Urinary bladder (tissue), 4 donors: ENCODE measurements around the gene RNF214. TPM values are rescaled to one million over a fixed set of nuclear protein-coding genes. Genes with fewer than 3 reads are reported as not detected.

Experiments used
- DNase-seq: peaks from one replicate; pipeline ENCODE4 v3.0.0-alpha.2; 2015; ENCODE audit errors: extremely low spot score
- H3K27ac ChIP-seq: one replicate; pipeline ENCODE4 v1.5.1; 2013; ENCODE audit warnings: low read depth, mild to moderate bottlenecking, moderate library complexity
- H3K36me3 ChIP-seq: one replicate; pipeline ENCODE4 v1.6.1; 2013; ENCODE audit warnings: mild to moderate bottlenecking, moderate library complexity; ENCODE audit not compliant: insufficient read depth
- H3K4me1 ChIP-seq: one replicate; pipeline ENCODE4 v1.6.1; 2013; ENCODE audit warnings: mild to moderate bottlenecking, moderate library complexity; ENCODE audit not compliant: insufficient read depth
- H3K4me3 ChIP-seq: one replicate; pipeline ENCODE4 v1.5.1; 2013; ENCODE audit warnings: low read depth, low read length
- whole genome bisulfite sequencing: extraction: QIAGEN DNeasy Blood & Tissue Kit; methylation state at CpG from one replicate; pipeline ENCODE4 v1.1.7; 2013; 5-methylcytosine and 5-hydroxymethylcytosine counted together
- polyA plus RNA-seq: library from polyadenylated mRNA; stranded (reverse); fragments of 200-250 nt; gene quantifications from one replicate; pipeline ENCODE4 v1.2.3, GENCODE V29; 2013
- total RNA-seq: library from RNA; depleted of rRNA; stranded (reverse); fragments of >200 nt; gene quantifications from one replicate; pipeline ENCODE4 v1.2.3, GENCODE V29; 2014
- donor health status: healthy with polysubstance abuse.
- donor health status: healthy.

RNF214 gene
- total and polyA plus RNA-seq, 2 donors, result 14.5 to 15.2 TPM

DNA sequence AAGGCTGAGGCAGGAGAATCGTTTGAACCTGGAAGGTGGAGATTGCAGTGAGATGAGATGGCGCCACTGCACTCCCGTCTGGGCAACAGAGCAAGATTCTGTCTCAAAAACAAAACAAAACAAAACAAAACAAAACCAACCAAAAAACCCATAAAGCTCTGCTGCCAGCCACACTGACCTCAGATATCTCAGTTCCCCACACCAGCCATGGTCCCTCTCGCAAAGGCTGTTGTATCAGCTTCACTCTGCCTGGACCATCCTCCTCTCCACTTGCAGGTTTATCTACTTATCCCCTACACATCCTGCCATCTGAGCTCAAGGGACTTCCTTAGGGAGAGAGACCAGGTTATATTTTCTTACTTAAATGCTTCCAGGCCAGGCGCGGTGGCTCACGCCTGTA is 69.8 kb downstream of the RNF214 start:
- DNase-seq, result no peak
- Histone ChIP-seq H3K4me1 (no peaks in the 10 kb centered on the region), H3K36me3 (no peaks in the 10 kb centered on the region), H3K4me3 (no peak overlapping the region), H3K27ac (no peak overlapping the region)
- 88% methylated on average over 7 of the region's 7 CpGs for WGBS

GRCh38 chr11:117303101-117303500 is 70.6 kb downstream of the RNF214 start:
- DNase-seq, result no peak
- 71% methylated on average over 4 of the region's 4 CpGs for WGBS

GRCh38 chr11:117303646-117304315 is 71.3 kb downstream of the RNF214 start:
- Histone ChIP-seq H3K36me3 (no peaks in the 10 kb centered on the region), H3K4me1 (no peaks in the 10 kb centered on the region), H3K4me3 (no peak overlapping the region), H3K27ac (no peak overlapping the region)
- no peak for DNase-seq
- 84% methylated on average over 5 of the region's 5 CpGs for WGBS

More at GRCh38 chr11:117303101-117303500, 70.6 kb downstream of the RNF214 start:
- no peaks in the 10 kb centered on the region for H3K4me1 ChIP-seq
- no peaks in the 10 kb centered on the region for H3K36me3 ChIP-seq
- H3K4me3 ChIP-seq, result no peak overlapping the region
- no peak overlapping the region for H3K27ac ChIP-seq

GRCh38 chr11:117305145-117305544 is 72.7 kb downstream of the RNF214 start:
- H3K4me3 ChIP-seq, result no peak overlapping the region
- 95% methylated on average over 3 of the region's 3 CpGs for WGBS
- H3K4me1 ChIP-seq, result no peaks in the 10 kb centered on the region
- no peak overlapping the region for H3K27ac ChIP-seq
- H3K36me3 ChIP-seq, result no peaks in the 10 kb centered on the region
- no peak for DNase-seq

GRCh38 chr11:117309310-117309709 is 76.8 kb downstream of the RNF214 start:
- Histone ChIP-seq H3K4me1 (no peaks in the 10 kb centered on the region), H3K27ac (no peak overlapping the region), H3K36me3 (no peaks in the 10 kb centered on the region), H3K4me3 (no peak overlapping the region)
- no peak for DNase-seq
- WGBS, result 87% methylated on average over 7 of the region's 7 CpGs

DNA sequence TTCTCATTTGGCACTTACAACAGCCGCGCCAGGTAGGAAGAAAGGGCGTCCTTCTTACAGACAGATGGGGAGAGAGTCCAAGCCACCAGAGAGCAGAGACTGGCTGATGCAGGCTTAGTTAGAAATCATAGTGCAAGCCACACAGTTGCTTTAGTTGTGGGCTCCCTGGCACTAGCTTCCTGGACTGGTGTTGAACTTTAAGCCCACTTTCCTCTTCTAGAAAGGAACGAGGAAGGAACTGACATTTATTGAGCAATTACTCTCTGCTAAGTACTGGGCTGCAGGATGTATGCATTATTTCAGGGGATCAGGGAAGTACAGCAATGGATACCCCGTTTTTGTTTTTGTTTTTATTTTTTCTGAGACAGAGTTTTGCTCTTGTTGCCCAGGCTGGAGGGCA is 80.6 kb downstream of the RNF214 start:
- Histone ChIP-seq H3K4me3 (no peak overlapping the region), H3K4me1 (no peaks in the 10 kb centered on the region), H3K27ac (no peak overlapping the region), H3K36me3 (no peaks in the 10 kb centered on the region)
- no peak for DNase-seq
- 79% methylated on average over 5 of the region's 5 CpGs for WGBS

DNA sequence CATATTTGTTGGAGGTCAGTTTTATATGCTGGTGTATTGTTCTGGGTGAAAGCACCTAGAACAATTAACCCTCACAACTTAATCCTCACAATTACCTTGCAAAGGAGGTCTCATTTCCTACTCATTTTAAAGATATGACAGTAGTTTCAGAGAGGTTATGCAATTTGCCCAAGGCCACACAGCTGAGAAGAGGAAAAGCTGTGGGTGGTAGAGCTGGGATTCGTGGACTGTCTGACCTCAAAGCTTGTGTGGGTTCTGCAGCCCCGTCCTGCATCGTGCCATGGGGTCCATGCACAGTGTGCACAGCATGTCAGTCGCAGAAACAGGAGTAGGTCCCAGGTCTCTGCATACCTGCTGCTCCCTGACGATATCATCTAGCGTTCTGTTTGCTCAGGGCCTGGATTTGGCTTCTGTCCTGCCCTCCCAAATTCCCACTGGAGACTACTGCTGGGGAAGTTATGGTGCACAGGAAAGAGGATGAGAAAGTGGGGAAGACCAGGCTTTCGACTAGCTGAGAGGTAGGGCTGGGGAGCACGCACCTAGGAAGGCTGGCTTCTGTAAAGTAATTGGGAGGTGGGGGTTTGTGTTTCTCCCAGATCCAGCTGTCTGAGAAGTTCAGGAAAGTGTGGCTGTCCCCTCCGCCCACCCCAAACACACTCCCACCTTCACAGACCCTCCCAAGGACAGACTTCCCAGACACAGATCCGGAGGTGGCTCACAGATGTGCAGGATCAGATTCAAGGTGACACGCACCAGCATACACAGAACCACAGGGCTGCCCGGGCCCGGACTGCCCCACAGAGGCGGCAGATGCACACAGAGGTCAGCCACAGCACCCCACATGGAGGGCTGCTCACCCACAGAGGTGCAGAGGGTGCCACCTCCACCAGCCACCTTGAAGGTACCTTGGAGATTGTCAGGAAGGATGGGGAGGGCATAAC is 81.6 kb downstream of the RNF214 start:
- Histone ChIP-seq H3K36me3 (no peaks in the 10 kb centered on the region), H3K4me1 (no peaks in the 10 kb centered on the region), H3K4me3 (no peak overlapping the region), H3K27ac (no peak overlapping the region)
- no peak for DNase-seq
- 79% methylated on average over 14 of the region's 14 CpGs for WGBS

DNA sequence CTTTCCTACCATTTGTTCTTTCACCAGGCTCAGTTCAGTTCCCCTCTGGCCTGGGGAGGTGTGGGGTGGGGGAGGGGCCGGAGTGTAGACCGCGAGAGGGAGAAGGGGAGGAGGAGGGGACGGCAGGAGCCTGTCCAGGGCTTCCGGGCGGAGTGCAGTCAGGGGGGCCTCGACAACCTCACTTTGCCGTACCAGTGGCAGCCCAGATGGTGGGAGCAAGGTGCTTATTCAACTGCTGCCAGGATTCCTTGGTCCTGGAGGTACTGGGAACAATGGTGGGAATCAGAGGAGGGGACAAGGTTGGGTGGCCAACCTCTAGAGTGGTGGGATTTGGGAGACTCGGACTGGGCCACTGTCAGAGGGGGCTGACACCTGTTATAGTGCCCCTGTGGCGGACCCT is 82.4 kb downstream of the RNF214 start:
- Histone ChIP-seq H3K36me3 (no peaks in the 10 kb centered on the region), H3K27ac (no peak overlapping the region), H3K4me3 (peak overlapping the region; percentile 98), H3K4me1 (no peaks in the 10 kb centered on the region)
- 16% methylated on average over 10 of the region's 10 CpGs for WGBS
- no peak for DNase-seq

- H3K36me3 ChIP-seq, result no peaks in the 10 kb centered on the region
- 2% methylated on average over 62 of the region's 62 CpGs for WGBS
- DNase-seq, result no peak
- no peak overlapping the region for H3K27ac ChIP-seq
- H3K4me3 ChIP-seq, result peak overlapping the region; percentile 98
- no peaks in the 10 kb centered on the region for H3K4me1 ChIP-seq
Measured at GRCh38 chr11:117315285-117316196, 83.1 kb downstream of the RNF214 start.

DNA sequence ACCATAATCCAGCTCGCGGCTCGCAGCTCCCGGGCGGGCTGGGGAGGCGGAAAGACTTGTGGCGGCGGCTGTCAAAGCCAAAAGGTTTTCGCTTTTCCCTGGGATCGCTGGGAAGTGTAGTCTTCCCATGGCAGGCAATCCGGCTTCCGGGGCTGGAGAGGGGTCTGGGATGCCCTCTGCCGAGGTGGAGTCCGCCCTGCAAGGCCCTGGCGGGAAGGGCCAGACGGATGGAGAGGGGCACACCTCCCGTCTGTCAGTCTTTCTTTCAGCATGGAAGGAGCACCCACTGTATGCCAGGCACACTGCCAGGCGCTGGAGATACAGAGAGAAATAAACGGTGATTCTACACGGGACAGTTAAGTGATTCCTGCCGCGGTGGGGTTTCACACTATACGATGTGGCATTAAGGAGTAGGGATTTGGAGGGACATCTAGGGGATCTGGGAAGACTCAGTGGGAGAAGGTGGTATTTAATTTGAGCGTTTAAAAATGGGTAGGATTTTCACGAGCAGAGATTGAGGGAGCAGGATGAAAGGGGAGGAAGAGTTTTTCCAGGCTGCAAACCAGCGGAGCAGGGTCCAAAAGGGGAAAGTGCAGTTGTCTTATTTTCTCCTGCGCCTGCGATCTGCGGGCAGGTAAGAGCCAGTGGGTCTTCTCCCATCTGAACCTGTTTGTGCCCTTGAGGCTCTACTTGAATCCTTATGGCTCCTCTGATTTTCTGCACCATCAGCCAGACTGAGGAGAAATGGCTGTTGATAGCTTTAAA is 83.9 kb downstream of the RNF214 start, which contains the start of gene BACE1:
TSS of gene BACE1 (minus strand) at position 60 of the 765 bp plus-strand sequence. CDS start 461 bp downstream, outside the sequence.
- 6% methylated on average over 29 of the region's 29 CpGs for WGBS
- Histone ChIP-seq H3K4me1 (no peaks in the 10 kb centered on the region), H3K36me3 (no peaks in the 10 kb centered on the region), H3K27ac (no peak within 1 kb of the TSS), H3K4me3 (peak within 1 kb of the TSS; percentile 98)
- DNase-seq, result peak; percentile 72

DNA sequence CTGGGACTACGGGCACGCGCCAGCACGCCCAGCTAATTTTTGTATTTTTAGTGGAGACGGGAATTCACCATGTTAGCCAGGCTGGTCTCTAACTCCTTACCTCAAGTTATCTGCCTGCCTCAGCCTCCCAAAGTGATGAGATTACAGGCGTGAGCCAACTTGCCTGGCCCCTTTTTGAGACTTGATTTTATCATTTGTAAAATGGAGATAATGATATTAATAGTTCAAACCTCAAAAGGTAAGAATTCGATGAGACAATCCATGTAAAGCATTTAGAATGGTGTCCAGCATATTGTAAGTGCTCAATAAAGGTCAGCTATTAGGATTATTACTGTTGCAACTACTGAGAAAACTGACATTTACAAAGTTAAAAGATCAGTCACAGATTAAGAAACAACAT is 86.3 kb downstream of the RNF214 start:
- no peaks in the 10 kb centered on the region for H3K4me1 ChIP-seq
- no peak overlapping the region for H3K27ac ChIP-seq
- H3K4me3 ChIP-seq, result no peak overlapping the region
- 77% methylated on average over 7 of the region's 7 CpGs for WGBS
- H3K36me3 ChIP-seq, result no peaks in the 10 kb centered on the region
- no peak for DNase-seq

DNA sequence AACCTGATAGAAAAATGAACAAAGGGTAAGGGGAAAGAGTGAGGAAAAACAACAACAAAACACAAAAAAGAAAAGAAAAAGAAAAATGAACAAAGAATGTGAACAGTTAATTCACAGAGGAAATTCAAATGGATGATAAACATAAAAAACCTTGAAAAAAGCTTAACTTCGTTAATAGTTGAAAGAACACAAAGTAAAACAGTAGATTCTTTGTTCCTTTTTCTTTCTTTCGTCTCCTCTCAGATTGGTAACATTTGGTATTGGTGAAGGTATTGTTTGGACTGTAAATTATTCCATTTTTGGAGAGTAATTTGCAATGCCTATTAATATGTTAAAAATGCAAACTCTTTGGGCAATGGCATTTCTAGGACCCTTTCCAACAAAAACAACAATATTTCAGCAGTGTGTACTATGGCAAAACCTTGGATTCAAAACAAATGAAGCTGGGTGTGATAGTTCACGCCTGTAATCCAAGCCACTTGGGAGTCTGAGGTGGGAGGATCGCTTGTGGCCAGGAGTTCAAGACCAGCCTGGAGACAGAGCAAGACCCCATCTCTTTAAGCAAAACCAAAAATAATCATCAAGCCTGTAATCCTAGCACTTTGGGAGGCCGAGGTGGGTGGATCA is 86.9 kb downstream of the RNF214 start:
- Histone ChIP-seq H3K27ac (no peak overlapping the region), H3K4me1 (no peaks in the 10 kb centered on the region), H3K4me3 (no peak overlapping the region), H3K36me3 (no peaks in the 10 kb centered on the region)
- DNase-seq, result no peak
- WGBS, result 79% methylated on average over 5 of the region's 5 CpGs
